ENCODE measurements around the gene FADS3.

FADS3 gene

DNA sequence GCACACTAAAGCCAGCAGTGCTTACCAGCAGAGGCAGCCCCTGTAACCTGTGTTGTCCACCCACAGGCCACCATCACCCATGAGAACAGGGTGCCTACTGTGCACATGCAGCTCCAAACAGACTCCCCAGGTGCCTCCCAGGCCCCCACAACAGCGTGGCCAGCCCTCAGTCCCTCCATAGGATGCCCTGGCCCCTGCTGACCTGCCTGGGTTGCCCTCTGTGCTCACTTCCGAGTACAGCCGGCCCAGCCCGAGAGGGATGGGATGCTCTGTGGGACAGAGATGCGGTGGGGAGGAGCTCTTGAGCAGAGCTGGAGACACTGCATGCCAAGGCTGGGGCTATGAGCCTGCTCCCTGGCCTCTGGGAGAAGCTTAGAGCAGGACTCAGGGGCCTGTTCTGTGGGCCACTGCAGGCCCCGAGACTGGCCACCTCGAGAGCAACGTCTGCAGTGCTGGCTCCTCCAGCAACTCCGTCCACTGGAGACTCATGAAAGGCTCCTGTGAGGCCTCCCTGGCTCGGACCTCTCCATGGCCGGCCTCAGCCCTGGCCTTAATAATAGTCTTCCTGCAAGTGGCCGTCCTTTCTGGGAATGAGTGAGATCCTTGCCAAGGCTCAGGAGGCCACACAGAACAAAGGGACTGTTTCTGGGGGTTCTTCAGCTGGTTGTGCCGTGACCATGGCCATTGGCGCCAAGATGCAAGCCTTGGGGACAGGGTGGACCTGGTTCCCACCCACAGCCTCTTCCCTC lies 36.2 kb downstream of the FADS3 start:
- no peak for DNase-seq

DNA sequence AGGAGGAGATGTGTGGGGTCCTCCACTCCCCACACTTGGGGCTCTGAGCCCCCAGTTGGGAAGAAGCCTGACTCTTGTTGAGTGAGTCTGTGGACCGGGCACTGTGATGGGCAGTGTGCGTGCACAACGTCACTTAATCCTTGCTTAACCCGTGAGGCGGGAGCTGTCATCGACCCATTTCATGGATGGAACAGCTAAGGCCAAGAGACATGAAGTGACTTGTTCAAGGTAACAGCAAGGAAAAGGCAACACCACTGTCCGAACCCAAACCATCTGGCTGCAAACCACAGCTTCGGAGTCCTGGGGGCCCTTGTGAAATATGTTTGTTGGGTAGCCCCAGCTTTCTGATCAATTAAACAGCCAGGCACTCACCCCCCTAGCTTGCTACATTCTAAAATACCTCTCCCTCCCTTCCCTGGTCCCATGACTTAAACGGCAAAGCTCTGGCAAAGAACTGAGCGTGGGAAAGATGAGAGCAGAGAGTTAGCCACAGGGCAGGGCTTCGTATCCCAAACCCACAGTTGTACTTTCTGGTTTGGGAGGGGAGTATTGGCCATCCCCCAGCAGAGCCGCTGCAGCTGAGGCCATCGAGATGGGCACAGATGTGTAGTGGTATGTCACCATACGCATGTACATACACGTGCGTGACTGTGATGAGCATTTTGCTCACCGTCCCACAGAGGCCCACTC lies 37.0 kb downstream of the FADS3 start:
- no peak for DNase-seq

DNA sequence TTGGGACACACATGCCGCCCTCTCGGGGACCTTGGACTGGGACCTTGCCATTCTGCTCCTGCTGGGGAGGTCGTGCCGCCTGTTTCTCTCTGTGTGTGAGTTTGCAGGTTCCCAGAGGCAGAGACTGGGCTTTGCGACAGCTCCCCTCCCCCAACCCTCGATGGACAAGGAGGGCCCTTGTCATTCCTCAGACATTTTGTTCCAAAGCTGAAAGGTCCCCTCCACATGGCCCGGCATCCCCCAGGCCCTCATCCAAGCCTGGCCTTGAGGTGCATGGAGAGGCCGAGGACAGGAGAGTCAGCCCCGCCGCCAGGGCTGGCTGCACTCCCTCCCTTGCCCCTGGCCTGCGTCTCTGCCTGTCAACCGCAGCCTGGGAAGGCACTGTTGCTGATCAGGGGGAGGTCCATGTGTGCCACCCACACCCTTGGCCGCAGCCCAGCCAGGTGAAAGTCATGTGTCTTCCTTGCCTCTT lies 37.6 kb downstream of the FADS3 start:
- no peak for DNase-seq

DNA sequence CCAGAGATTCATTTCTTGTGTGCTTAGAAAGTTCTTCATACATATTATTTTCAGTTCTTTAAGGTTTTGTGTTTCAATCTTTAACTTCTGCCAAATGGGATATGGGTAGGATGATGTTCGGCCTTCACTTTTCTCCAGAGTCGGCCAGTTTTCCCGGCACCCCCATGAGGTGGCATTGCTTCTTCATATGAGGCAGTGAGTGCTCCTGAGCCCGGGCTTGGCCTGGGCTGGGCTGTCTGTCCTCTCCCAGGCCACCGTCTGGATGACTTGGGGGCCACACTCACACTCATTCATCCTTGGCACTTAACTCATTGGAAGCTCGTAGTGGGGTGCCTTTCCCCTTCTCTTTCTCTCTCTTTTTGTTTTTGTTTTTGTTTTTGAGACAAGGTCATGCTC lies 39.4 kb downstream of the FADS3 start:
- no peak for DNase-seq

DNA sequence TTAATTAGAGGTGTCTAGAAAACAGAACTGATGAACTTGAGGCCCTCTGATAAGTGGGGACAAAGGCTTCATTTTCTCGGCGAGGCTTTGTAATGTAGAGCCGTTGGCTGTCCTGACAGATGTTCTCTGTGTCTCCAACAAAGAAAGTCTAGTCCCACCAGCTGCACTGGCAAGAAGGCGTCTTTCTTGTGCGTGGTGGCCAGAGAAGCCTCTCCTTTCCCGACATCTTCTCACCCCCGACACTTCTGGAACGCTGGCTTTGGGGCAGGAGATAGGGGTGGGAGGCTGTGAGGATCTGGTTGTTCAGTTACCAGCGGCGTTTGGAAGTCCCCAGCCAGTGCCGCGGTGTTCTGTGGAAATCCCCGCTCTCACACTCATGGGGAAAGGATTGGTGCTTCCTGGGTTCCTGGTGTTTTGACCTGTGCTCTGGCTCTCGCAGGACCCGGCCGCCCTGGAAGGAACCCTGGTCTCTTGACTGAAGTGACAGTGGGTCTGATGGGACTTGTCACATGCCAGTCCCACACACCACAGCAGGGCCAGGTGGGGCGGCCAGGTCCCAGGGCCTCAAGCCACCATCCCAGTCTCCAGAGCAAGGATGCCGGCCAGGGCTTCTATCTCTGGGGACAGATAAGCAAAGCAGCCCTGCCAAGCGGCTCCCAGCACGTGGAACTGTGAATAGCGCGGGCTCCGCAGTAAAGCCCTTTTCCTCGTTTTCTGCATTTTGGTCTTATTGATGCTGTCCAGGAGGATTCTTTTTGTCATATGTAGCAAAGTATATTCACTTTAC lies 40.0 kb downstream of the FADS3 start:
- no peak for DNase-seq

DNA sequence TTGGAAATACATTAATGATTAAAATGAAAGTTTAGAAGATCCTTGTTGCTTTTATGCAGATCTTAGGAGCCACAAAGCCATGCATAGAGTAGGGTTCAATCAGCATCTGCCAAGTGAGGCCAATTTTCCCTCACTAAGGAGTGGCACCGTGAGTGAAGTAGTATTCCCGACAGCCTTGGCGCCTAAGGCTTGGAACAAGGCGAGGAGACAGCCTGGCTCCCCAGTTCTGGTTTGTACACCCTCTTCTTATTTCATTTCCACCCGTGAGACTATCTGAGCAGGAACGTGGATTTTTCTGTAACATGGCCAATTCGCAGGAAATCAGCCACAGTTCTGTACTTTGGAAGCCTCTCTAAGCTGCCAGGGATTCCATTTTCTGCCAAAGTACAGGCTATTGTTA lies 40.7 kb downstream of the FADS3 start:
- DNase-seq: no peak

DNA sequence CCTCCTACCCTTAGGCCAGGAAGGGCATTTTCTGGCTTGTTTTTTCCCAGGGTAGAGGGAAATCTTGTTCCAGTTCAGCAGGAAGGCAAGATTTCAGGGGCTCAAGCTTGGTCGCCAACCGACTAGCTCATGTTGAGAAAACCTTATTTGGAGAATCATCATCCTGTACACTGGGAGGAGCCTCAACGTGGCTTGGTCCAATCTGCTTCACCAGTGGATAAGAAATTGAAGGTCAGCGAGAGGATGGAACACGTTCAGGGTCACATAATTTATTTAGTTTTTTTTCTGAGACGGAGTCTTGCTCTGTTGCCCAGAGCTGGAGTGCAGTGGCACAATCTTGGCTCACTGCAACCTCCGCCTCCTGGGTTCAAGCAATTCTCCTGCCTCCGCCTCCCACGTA lies 42.7 kb downstream of the FADS3 start:
- no peak for DNase-seq

DNA sequence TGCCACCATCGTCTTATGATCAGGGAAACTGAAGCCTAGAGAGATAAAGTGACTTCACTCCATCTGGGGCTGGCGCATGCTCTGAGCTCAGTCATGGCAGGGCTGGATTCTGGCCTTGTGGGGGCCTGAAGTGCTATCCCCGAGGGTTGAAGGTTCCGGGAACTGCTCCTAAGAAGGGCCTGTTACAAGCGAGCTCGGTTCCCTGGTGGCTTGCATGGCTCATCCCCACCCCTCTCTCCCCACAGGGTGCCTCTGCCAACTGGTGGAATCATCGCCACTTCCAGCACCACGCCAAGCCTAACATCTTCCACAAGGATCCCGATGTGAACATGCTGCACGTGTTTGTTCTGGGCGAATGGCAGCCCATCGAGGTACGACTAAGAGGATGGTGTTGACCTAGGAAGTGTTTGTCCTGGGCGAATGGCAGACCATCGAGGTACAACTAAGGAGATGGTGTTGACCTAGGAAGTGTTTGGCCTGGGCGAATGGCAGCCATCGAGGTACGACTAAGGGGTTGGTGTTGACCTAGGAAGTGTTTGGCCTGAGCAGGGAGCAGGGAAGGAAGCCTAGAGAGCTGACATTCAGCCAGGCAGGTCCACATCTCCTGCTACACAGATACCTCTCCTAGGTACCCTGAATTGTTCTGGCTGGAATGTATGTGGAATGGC lies 43.3 kb downstream of the FADS3 start:
- no peak for DNase-seq

DNA sequence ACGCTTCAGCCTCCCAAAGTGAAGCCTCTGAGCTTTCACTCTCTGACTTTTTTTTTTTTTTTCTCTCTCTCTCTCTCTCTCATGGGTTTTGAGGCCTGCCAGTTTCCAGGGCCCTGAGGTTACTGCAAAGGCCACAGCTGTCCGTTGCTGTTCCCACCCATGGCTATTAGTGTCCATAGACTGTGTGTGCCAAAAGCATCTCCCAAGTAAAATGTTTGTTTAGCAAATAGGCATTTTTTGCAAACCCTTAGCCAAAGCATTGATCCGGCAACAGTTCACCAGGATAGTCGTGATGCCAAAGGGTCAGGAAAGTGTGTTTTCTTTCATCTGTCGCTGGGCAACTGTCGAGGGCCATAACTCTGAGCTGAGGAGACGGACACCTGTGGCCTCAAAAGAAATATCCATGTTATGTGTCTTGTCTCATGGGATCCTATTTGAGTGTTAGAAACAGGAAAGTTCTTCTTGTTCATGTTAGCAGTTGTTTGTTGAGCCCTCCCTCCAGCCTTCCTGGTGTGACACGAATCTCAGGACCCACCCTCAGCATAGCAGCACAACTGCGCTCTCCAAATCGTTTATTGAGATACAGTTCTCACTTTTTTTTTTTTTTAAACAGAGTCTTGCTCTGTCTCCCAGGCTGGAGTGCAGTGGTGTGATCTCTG lies 44.9 kb downstream of the FADS3 start:
- no peak for DNase-seq

DNA sequence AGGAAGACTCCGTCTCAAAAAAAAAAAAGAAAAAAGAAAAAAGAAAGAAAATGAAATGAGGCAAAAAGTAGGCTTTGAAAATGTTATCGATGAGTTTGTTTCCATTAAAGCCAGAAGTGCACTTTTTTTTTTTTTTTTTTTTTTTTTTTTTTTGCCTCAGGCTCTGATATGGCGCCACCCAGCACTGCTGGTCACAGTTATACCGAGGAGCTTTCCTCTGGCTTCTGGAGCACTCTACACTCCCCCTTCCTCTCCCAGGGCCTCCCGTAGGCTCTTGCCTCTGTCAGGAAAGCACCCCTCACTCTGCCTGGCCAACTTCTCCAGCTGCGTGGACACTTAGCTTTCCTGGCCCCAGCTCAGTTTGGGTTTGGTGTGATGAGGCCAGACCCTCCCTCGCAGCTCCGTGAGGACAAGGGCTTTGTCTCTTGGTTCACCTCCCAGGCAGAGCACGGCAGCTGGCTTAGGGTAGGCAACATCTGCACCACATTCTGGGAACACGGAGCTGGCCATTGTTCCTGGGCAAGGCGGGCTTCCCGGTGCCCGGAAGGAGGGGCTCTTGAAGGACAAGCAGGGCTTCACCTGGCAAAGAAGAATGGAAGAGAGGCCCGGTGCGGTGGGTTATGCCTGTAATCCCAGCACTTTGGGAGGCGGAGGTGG lies 46.3 kb downstream of the FADS3 start:
- DNase-seq: no peak

DNA sequence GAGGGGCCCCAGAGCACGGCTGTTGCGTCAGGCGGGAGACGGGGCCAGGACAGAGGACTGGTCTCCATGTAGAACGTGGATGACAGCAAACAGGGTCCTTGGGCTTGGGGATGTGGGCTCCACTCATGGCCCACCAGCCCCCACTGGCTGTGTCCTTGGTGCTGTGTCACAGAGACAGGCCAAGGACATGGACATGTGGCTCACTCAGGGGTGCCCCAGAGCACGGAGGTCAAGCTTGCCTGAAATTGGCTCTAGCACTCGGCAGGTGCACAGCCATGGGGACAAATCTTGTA lies 48.9 kb downstream of the FADS3 start:
- DNase-seq: no peak

DNA sequence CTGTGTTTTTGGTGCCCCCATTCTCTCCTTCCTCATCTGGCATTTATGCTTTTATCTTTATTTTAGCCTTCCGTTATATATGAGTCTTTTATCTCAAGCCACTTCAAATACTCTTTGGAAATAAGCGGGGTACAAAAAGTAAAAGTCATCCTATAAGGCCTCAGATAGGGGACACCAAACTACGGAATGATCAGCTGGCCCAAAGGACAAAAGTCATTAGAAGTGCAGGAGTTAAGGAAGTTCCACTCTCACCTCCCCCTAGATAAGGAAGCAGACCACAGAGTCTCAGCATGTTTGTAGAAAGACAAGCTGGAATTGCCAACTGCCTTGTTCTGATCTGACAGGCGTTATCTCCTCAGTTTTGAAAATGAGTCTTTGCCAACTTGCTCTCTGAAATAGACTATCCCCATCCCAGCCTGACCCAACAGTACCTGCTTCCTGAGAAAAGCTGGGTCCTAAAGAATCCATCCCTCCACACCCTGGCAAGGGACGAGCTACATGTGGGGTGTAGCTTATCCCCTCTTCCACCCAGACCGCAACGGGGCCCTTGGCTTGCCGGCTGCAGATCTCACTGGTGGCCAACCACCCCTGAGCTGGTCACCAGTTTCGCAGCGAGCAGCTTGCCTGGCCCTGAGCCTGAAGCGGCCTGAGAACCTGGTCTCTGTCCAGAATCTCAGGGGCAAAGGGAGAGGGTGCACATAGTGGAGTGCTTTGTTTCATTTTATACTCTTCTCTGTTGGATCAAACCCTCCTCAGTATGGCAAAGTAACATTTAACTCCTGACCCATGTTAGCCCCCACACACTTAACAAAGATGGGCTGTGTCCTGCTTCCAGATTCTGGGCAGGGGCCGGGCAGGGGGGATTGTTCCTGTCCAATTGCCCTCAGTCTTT lies 49.5 kb downstream of the FADS3 start:
- DNase-seq: no peak

DNA sequence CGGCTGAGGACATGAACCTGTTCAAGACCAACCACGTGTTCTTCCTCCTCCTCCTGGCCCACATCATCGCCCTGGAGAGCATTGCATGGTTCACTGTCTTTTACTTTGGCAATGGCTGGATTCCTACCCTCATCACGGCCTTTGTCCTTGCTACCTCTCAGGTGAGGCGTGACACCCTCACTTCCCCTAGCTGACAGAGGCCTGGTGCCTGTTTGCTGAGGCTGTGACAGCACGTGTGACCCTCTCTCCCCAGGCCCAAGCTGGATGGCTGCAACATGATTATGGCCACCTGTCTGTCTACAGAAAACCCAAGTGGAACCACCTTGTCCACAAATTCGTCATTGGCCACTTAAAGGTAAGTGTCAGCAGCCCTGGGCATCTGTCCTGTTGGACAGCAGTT lies 51.0 kb downstream of the FADS3 start:
- DNase-seq: no peak

DNA sequence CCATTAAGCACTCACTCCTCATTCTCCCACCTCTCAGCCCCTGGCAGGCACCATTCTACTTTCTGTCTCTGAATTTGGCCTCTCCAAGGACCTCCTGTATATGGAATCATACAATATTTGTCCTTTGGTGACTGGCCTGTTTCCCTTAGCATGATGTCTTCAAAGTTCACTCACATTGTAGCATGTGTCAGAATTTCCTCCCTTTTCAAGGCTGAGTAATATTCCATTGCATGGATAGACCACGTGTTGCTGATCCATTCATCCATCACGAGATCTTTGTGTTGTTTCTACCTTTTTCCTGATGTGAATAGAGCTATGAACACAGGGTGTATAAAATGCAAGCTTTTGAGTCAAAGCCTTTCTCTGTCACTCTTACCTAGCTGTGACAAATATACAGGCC lies 51.6 kb downstream of the FADS3 start:
- no peak for DNase-seq

DNA sequence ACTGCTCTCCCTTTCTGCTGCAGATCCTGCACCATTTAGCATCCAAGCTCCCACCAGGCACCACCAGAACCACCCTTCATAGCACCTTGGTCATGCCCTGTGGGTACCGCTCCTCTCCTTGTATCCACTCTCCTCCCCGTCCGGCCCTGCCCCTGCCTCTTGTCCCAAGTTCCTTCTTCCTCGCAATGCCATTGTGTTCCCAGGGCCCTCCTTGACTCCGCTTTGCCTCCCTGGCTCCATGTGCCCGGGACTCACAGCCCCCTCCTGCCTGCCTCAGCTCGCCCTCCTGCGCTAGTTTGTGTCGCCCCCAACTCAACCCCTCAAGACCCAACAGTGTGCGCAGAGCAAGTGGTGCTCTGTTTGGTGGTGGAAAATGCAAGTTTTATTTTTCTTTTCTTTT lies 52.4 kb downstream of the FADS3 start:
- DNase-seq: no peak

DNA sequence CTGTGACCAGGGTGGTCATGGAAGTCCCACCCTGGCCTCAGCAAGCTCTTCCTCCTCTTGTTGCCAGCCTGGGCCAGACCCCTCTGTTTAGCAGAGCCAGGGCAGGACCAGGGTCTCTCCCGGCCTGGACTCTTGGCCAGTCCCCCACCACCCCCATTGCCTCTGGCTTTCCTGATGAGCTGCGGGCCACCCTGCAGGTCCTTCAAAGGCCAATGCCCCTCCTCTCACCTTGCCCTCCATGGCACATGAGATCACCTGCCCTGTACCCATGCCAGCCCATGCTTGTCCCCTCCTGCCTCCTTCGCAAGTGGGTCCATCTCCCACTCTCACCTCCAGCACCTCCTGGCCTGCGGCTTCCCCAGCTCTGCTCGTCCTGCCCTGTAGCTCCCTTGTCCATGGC lies 52.8 kb downstream of the FADS3 start:
- DNase-seq: no peak

DNA sequence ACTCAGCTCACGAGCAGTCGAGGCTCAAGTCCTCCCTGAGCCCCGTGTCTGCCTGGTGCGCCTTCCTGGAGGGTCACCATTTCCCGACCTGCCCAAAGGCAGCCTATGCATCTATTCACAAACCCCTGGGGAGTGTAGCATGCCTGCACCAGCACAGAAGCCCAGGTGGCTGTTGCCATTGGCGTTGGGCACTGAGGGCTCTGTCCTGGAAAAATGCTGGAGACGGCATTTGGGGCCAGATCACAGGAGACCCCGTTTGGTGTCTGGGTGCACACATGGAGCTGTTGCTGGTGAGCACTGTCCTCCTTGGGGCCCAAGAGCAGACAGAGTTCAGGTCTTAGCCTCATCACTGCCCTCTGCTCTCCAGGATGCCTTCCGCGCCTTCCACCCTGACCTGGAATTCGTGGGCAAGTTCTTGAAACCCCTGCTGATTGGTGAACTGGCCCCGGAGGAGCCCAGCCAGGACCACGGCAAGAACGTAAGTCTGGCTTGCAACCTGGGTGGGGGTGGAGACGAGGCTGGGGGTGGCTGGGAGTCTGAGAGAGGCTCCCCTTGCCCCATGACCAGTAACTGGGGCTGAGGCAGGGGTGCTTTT lies 53.8 kb downstream of the FADS3 start:
- no peak for DNase-seq

DNA sequence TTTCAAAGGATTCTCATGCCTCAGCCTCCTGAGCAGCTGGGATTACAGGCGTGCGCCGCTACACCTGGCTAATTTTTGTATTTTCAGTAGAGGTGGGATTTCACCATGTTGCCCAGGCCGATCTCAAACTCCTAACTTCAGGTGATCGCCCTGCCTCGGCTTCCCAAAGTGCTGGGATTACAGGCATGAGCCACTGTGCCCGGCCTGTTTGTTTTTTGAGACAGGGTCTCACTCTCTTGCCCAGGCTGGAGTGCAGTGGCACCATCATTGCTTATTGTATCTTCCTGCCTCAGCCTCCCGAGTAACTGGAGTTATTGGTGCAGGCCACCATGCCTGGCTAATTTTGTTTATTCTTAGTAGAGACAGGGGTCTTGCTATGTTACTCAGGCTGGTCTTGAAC lies 55.2 kb downstream of the FADS3 start:
- no peak for DNase-seq

DNA sequence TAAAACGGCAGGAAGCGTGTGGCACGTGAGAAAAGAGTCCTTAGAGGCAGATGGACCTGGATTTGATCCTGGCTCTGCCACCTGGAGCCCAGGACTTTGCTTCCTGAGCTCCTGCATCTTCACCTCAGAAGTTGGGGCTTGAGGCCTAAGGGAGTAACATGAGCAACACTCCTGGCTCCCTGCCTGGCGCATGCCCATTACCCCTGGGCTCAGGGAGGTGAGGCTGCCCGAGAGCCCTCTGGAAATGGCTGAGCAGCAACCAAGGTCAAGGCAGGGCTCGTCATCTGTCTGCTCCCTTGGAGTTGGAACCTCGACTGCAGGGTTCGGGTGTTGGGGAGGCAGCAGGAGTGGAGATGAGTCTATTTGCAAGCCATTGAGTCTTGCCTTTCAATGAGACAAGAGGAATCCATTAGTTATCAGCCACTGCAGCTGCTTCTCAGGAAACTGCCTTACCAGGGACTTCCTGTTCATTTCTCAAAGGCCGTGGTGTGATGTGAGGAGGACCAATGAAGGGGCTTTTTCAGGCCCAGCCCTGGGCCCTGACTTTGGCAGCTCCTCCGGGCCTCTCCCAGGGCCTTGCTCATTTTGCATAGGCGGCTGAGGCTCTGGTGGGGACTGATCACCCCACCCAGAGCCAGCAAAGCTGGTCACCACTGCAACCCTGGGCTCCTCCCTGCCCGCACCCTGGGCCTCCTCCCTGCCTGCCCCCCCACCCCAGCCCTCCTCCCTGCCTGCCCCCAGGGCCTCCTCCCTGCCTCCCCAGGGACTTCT lies 56.9 kb downstream of the FADS3 start:
- peak; percentile 68 for DNase-seq

DNA sequence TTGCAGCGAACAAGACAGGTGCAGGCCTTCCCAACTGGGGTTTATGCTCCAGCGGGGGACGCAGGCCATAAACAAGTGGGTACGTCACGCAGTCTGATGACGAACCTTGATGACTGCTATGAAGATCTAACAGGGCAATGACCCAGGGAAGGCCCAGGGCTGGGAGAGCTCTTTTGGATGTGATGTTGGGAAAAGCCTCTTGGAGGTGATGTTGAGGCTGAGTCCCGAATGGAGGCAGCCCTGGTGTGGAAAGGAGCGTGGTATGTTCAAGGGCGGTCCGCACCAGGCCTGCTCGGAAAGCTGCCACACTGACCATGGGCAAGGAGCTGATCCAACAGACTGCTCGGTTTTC lies 57.4 kb downstream of the FADS3 start:
- DNase-seq: no peak

Measured in CD4-positive, alpha-beta T cell treated with Interleukin-15 for 1 hour (primary cell).